Glomerular visceral epithelial cell (primary cell): ENCODE measurements around the gene ELMO1.

Experiments used
- DNase-seq: peaks from one replicate; pipeline ENCODE4 v3.0.0-alpha.2; 2016; ENCODE audit errors: extremely low spot score

The ELMO1 gene

DNA sequence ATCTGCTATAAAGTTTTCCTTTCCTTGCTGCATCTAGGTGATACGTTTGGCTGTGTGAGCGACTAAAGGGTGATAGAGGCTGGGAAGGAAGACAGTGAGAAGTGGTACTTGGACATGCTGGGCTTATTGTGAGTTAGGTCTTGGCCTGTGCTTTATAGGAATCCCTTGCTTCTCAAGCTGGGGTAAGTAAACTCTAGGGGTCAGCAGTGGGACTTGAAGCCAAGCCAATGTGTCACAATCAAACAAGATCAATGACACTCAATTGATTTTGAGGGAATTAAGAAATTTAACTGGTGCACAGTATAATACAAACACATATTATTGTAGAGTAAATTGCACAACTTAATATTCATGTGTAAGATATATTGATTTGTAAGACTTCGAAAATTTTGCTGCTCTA, 568.6 kb downstream of the ELMO1 start:
- no peak for DNase-seq

DNA sequence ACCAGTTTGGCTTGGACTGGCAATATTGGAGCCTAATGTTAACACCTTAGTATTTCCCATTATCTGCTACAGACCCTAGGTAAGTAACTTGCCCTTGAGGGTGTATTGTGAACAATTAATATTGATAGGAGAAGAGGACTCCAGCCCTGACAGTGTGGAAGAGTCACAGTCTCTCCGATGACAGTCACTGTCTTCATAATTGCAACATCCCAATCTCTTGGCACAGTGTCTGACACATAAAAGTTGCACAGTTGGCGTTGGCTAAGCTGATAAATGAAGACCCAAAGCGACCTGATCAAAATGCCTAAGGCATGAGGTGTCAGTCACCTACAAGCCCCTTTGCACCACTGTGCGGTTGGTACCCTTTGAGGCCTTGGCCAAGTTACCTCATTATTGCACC, 569.6 kb downstream of the ELMO1 start:
- DNase-seq: no peak

DNA sequence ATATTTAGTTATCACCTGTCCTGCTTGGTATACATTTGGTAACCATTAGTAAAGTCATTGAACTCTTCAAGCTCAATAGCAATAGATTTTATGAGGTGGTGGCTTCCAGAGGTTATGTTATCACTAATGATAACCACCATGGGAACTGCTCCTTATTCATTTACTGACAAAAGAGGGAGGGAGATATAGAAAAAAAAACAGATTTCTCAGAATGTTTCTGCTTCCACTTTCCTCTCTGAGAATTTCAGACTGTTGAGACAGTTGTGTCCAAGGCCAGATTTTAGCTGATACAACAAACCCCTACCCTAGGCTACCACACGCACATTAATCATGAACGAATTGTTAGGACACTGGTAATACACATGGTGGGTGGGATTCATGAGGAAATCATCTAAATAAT, 570.4 kb downstream of the ELMO1 start:
- no peak for DNase-seq

DNA sequence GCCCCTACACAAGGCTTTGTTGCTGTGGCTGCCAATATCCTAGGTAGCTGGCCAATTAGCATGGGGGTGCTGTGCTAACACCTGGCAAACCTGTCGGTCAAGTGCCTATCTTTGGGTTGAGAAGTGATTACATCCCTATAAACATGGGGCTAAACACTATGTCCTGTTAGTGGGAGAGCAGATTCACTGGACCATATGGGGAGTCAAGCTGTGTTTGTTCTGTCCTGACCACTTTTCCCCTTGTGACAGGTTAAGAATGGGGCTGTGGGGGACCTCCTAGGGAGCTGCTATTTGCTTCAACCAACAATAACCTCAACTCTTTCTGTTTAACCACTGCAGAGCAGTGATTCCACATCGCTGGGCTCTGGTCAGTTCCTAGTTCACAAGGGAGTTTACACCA, 572.9 kb downstream of the ELMO1 start:
- no peak for DNase-seq

DNA sequence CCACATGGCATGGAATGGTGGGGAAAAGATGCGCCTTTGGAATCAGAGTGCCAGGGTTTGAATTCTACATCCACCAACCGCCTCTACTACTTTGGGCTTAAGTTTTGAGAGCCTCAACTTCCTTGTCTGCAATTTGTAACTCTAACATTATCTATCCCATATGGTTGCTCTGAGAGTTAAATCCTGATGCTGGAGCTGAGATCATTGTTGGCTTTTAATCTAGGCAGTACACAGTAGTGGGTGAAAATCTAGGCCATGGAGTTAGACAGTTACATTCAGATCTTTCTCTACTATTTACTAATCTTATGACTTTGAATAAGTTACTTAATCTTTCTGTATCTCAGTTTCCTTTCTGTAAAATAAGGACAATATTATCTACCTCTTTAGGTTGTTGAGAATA, 574.6 kb downstream of the ELMO1 start:
- no peak for DNase-seq

DNA sequence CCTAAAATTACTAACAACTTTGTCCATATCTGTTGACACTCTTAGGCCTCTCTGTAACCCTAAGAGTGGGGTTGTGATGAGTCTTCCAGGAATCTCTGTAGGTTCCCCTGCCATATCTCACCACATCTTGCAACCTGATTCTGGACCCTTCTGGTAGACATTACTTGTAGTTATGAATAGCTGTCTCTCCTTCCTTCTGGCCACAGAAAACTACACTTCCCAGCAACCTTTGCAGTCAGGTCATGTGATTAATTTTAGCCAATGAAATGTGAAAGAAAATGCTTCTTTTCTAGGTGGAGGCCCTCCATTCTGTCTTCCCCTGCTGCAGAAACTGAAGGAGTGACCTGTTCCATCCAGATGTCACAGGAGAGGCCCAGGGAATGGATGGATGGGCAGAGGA, 576.8 kb downstream of the ELMO1 start:
- DNase-seq: no peak

DNA sequence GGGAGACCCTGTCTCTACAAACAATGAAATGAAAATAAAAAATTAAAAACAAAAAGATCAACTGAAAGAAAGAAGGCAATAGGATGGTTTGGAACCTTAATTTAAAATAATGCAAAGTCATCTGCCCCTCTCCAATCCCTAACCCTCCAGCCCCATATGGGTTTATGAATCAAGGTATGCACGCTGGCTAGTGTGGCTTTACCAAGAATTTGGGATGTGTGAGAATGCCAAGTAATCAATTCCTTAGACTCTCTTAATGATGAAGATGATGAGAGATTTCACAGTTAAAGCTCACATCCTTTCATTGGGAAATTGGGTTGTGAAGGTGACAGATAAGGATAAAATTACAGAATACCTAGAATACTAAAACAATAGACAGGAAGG, 577.3 kb downstream of the ELMO1 start:
- no peak for DNase-seq

DNA sequence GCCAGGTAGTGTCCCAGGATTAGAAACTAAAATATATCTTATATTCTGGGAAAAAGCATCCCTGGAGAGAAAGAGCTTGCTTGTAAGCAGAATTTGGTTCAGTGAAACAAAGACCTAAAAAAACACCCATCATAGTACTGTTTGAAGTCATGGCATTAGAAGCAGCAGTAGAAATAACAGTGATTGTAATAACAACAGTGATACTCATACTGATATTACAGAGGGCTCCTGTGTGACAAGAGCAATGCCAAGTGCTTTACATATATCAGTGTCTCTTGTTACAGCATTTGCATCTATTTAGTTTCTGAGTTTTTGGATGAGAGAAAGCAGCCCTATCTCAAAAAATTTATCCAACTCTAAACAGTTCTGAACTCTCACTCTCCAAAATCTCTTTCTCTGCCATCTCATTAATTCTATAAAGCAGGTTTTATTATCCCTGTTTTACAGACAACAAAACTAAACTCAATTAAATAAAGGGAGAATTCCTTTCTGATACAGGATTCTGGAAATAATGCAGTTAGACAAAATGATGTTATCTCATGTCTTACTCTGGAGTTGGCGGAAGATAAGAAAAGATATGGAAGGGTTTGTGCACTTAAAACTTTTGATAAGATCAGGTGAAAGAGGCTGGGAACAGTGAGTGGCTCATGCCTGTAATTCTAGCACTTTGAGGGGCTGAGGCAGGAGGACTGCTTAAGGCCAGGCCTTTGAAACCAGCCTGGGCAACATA, 577.9 kb downstream of the ELMO1 start:
- DNase-seq: no peak

DNA sequence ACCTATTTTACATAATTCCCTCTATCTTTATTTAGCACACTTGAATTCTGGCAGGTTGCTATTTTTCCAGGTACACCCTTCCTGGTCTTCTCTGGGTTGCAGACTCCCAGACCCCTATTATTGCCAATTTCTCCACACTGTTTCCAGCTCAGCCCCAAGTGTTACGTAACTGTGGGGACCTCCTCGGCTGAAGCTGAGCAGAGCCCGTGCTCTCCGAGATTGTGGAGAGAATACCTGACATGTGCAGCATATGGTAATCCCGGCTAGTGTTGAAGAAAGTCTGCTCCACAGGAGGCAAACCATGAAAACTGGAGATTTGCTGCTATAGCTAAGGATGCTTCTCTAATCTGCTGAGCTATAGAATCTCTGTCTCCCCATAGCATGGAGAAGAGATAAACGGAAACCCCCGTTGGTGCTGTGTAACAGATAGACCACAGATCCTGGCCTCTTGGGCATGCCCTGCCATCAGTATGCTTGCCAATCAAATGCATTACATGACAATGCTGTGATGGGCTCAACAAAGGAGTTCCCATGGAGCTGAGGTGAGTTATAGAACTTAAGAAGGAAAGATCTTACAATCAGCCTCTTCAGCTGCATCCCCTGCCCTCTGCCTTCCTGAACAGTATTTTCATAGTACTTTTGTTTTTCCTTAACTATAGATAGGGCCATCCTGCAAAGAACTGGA, 579.8 kb downstream of the ELMO1 start:
- DNase-seq: no peak

DNA sequence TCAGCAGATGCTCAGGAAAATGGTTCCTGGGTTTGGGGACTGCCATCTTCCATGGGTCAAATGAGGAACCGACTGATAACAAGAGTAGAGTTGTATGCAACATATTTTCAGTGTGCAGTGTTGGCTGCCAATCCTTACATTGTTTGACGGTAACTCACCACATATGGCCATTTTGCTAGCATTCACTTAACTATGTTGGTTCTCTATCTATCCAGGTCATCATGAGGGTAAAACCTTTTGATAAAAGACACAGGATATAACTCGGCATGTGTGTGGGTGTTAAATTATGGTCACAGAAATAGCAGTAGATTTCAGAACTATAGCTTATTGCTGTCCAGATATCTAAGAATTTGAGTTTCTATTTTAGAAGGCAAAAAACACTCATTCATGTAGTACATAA, 583.6 kb downstream of the ELMO1 start:
- no peak for DNase-seq

DNA sequence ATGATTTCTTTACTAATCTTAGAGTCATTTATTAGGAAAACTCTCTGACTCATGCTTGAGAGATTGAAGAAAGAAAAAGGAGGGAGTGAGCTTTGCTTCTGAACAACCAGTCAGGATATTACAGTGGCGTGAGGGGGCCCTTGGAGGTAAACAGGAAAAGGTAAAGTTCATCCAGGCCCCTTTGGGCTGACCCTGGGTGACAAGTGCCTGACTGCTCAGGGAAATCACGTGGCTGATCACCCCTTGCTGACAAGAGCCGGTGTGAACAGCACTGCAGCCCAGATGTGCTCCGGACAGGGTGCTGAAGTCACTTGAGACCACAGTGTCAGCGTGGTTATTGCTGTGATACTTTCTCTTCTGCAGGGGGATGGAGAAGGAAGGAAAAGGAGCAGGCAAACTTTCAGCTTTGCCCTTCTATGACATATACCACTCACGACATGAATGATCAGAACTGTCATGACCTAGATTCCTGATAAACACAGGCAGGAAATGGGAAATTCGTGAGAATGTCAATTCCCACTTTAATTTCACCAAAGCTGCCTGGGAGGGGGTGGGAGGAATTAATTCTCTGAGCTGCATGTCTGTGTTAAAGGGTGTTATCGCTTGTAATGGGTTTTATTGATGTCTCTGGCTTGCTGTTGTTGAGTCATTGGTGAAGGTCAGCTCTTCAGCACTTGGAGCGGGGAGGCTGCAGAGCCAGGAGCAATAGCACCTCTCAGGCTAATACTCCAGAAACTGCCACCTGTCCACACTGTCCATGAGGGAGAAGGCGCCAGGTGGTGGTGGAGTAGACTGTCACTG, 584.6 kb downstream of the ELMO1 start:
- DNase-seq: no peak

DNA sequence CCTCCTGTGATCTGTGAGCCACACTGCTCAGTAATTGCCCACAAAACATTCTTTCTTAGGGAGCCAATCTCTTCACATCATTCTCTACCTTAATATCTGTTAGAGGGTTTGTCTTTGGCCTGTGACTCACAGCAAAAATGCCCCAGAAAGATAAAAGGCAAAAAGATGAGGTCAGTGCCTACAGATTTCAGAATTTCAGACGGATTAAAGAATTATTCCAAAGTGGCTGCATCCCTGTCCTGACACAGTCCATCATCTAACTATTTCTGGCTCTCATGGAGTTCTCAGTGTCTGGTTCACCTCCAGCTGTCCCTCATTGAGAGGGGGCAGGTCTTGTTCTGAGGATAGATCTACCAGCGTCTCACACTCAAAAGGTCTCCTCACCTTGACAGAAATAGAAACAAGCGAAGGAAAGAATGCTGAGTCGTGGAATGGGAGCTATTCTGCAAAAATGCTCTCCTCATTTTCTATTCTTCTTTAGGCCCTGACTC, 585.8 kb downstream of the ELMO1 start:
- DNase-seq: no peak

DNA sequence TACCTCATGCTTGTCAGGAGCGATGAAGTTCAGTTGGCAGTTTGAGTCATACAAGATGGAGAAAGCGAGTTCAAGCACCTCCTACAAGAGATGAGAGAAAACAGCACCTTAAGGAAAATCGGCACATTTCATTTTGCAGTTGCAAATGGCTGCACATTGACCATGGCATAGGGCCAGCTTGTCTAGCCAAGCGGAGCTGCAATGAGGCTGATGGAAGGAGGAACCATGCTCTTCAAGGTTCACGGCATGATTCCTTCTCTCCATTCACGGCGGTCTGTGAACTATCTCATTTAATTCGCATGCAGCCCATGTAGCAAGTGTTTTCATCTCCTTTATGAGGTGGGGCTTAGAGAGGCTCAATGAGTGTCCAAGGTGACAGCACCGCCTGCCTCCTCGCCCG, 587.0 kb downstream of the ELMO1 start:
- DNase-seq: no peak

DNA sequence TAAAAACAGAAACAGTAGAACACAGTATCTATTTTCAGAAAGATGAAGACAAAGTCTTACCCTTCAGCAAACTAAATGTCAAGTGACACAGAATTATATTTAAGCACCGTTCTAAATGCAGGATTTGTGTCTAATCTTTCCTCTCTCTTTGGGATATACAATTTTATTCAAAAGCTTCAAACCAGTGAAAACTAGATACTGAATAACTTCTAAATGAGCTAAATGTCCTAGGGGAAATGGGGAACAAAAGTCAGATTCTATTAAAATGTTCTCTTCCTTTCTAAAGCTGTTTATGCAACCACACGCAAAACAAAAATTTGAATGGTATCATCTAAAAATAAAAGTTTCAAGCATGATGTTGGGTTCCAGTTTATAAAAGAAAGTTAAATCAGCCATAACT, 588.0 kb downstream of the ELMO1 start:
- no peak for DNase-seq

DNA sequence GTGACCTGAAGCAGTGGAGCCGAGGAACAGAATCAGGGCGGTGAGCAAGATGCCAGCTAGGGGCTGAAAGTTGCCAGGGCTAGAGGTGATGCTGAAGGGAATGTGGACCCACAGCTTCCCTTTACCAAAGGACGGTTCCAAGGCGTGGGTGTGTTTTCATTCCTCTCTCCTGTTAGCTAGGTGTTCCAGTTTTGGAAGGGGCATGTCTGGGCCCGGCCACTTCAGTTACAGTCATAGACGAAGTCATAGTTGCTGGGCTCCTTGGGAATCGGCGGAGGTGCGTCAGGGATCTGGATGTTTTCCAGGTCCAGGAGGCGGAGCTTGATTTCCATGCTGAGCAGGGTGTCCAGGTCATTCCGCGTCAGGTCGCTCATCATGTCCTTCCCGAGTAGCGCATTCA, 593.3 kb downstream of the ELMO1 start:
- DNase-seq: no peak

DNA sequence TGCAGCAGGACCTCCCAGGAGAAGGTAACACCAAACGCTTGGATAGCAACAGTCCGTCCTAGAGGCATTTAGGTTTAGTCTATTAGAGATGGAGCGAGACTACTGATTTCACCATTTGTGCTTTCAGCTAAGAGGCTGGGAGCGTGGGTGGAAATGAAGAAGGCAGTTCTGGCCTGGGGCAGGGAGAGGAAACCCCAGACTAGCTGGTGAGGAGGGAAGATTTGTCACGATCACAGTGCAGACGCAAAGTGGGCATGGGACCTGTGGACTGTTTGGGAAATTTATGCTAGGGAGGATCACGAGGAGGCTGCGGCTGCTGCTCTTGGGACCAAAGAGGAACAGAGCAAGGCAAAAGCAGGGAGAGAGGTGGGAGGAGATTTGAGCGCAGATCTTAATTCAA, 594.0 kb downstream of the ELMO1 start:
- no peak for DNase-seq

DNA sequence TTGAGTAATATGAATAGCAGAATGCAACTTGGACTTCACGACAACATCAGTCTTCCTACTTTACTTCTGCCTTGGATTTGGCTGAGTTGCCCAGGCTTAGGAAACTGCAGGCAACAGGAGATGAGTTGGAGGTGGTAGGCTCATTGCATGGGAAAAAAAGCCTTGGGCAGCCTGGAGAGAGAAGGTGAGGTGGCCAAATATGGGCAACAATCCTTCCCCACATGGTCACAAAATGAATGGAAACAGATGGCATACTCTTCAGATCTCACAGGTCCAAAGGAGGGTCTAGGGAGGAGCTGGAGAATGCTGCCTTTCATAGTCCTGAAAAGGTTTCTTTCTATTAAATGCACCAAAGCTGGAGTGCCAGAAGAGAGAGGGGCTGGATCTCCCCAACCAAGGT, 595.7 kb downstream of the ELMO1 start:
- no peak for DNase-seq

DNA sequence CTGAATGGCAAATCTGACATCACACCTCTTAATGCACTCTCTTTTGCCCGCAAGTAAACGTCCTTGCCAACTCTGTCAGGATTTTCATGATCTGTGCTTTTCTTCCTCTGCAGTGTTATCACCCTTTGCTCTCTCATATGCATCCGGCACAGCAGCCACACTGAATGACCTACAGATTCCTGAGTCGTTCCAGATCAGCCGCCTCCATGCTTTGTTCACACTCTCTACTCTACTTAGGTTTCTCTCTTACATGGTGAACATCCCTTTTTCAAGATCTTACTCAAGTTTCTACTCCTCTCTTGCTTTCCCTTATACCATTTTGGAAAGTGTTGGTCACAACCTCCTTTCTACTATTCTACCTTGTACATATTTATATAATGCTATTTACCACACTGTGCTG, 596.6 kb downstream of the ELMO1 start:
- no peak for DNase-seq

DNA sequence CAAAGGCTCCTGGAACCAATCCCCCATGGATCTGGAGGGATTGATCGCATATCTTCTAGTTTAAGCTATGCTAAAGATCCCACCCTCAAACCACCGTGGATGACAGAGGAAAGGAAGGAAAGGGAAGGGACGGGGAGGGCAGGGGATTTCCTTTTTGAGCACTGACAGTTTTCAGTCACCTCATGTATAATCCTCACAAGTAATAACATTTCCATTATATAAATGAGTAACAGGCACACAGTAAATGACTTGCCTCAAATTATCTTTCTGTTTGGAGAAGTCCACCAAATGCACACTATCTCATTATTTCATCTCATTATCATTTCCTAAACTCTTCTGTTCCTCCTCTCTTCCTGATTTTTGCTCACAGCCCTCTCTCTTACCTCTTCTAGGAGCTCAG, 597.3 kb downstream of the ELMO1 start:
- no peak for DNase-seq

DNA sequence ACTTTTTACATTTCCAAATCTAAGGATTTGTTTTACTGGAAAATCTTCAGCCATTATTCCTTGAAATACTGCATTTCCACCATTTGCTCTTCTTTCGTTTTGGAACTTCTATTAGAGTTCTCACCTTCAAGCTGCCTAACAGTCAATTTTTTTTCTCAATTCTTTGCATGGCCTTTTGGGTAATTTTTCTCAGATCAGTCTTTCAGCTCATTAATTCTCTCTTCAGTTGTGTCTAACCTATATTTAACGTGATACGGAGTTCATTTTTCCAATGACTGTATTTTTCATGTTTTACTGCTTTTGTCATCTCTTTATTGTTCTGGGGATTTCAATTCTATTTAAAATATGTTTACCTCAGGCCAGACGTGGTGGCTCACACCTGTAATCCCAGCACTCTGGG, 600.7 kb downstream of the ELMO1 start:
- DNase-seq: no peak

DNA sequence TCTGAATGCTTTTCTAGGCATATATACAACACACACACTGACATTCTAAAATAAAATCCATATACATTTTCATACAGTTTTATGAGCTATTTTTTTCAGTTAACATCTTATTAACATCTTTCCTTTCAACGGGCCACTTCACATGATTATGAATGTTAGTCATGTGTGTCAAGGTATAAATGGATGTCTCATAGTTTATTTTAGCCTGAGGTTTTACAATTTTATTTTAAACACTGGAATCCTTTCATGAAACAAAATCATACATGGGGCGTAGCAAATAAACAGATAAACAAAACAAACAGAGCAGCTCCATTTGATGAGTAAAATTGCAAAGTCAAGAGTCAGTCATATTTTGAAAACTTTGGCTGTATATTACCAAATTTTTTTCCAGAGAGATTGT, 604.3 kb downstream of the ELMO1 start:
- DNase-seq: no peak

DNA sequence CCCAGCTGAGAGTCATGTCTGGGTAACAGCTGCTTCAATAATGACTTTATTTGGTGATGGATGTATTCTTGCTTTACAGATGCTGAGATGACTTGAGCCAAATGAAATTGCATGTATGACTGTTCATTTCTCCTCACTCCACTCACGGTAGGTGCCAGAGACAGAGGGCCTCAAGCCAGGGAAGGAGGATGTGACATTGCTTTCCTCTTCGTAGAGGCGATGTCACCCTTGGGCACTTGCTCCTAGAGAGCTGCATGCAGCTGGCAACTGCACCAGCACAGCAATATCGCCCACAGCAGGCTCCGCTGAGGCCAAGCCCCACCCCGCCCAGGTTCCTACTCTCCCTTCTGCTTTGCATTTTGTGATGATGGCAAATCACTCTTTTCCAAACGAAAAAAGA, 607.8 kb downstream of the ELMO1 start:
- DNase-seq: no peak
